GM21515 (cell line): ENCODE results near the gene MAB21L1.

Experiments
- ATAC-seq: cut with Tn5 transposase; IDR thresholded peaks from one replicate; pipeline ENCODE4 v1.9.1; 2021; ENCODE audit not compliant: unreplicated experiment

The MAB21L1 gene

GRCh38 chr13:35480346-35480745 is 3.9 kb upstream of the MAB21L1 start:
- ATAC-seq = no peak

- no peak for ATAC-seq
Measured at GRCh38 chr13:35479706-35480105, 3.2 kb upstream of the MAB21L1 start.

GRCh38 chr13:35479038-35479492 is 2.6 kb upstream of the MAB21L1 start:
- ATAC-seq = no peak

- ATAC-seq = no peak
Measured at GRCh38 chr13:35478271-35479037, 2.0 kb upstream of the MAB21L1 start.

GRCh38 chr13:35477386-35477946 is 977 bp upstream of the MAB21L1 start:
- no peak for ATAC-seq

- ATAC-seq = no peak
Measured at GRCh38 chr13:35475212-35475959, 1.1 kb downstream of the MAB21L1 start.

- no peak for ATAC-seq
Measured at GRCh38 chr13:35474496-35475211, 1.8 kb downstream of the MAB21L1 start.

GRCh38 chr13:35473802-35474201 is 2.7 kb downstream of the MAB21L1 start:
- no peak for ATAC-seq

GRCh38 chr13:35473206-35473775 is 3.2 kb downstream of the MAB21L1 start:
- ATAC-seq = no peak

GRCh38 chr13:35472323-35472881 is 4.1 kb downstream of the MAB21L1 start:
- no peak for ATAC-seq

GRCh38 chr13:35471706-35472322 is 4.7 kb downstream of the MAB21L1 start:
- ATAC-seq = no peak

- no peak for ATAC-seq
Measured at GRCh38 chr13:35470671-35471661, 5.5 kb downstream of the MAB21L1 start.

- no peak for ATAC-seq
Measured at GRCh38 chr13:35469806-35470525, 6.5 kb downstream of the MAB21L1 start.

- no peak for ATAC-seq
Measured at GRCh38 chr13:35468195-35468594, 8.3 kb downstream of the MAB21L1 start.

- no peak for ATAC-seq
Measured at GRCh38 chr13:35465371-35465770, 11.1 kb downstream of the MAB21L1 start.

- ATAC-seq = no peak
Measured at GRCh38 chr13:35460061-35460460, 16.4 kb downstream of the MAB21L1 start.

- ATAC-seq = no peak
Measured at GRCh38 chr13:35457258-35457657, 19.2 kb downstream of the MAB21L1 start.

- ATAC-seq = no peak
Measured at GRCh38 chr13:35455022-35455421, 21.5 kb downstream of the MAB21L1 start.
